Fibroblast of the aortic adventitia (primary cell): Measurements from ENCODE around the gene CNIH4. TPM values are rescaled to one million over a fixed set of nuclear protein-coding genes. Genes with fewer than 3 reads are reported as not detected.

ENCODE experiments used
- DNase-seq: peaks from one replicate; pipeline ENCODE4 v3.0.0-alpha.2; 2010; ENCODE audit warnings: low read depth
- H3K4me3 ChIP-seq: 2 replicates; pipeline ENCODE4 v1.5.1; 2011; ENCODE audit warnings: low read depth, mild to moderate bottlenecking, control low read depth, low read length, moderate library complexity
- total RNA-seq: library from RNA; depleted of rRNA; stranded (reverse); fragments of >200 nt; gene quantifications from 2 replicates; pipeline ENCODE4 v1.2.3, GENCODE V29; 2012; ENCODE audit warnings: low replicate concordance
- TF ChIP-seq, protein P1 (sequence below): IDR thresholded peaks from 2 replicates; pipeline ENCODE4 v1.5.1; 2011; ENCODE audit warnings: mild to moderate bottlenecking, low read length, control low read depth, inconsistent platforms; ENCODE audit not compliant: insufficient read depth

The CNIH4 gene
- total RNA-seq, 1 donor: 86.5 TPM

DNA sequence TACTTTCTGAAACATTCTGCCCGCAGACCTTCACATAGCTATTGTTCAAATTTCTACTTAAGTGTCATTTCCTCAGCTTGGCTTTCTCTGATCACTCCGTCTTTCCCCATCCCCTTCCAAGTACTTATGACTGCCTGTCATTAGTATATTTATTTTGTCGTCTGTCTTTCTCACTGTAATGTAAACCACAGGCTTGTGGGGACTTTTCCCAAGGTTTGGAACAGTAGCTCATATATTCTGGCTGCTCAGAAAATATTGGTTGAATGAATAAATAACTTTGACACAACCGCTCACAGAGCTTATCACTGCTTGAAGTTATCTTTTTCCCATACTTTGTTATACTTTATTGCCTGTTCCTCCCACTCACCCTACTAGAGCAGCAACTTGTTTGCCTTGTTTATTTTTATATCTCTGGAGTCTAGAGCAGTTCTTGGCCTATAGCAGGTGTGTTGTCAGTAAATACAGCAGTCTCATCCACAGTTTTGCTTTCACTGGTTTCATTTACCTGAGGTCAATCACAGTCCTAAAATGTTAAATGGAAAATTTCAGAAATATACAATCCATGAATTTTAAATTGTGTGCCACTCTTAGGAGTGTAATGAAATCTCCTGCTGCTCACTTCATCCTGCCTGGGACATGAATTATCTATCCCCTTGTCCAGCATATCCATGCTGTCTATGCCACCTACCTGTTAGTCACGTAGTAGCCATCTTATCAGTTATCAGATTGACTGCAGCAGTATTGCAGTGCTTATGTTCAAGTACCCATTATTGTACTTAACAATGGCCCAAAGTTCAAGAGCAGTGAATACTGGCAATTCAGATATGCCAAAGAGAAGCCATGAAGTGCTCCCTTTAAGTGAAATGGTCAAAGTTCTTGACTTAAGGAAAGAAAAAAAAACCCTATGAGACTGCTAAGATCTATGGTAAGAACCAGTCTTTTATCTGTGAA is 2.4 kb upstream of the CNIH4 start:
- TF ChIP-seq, protein P1, sequence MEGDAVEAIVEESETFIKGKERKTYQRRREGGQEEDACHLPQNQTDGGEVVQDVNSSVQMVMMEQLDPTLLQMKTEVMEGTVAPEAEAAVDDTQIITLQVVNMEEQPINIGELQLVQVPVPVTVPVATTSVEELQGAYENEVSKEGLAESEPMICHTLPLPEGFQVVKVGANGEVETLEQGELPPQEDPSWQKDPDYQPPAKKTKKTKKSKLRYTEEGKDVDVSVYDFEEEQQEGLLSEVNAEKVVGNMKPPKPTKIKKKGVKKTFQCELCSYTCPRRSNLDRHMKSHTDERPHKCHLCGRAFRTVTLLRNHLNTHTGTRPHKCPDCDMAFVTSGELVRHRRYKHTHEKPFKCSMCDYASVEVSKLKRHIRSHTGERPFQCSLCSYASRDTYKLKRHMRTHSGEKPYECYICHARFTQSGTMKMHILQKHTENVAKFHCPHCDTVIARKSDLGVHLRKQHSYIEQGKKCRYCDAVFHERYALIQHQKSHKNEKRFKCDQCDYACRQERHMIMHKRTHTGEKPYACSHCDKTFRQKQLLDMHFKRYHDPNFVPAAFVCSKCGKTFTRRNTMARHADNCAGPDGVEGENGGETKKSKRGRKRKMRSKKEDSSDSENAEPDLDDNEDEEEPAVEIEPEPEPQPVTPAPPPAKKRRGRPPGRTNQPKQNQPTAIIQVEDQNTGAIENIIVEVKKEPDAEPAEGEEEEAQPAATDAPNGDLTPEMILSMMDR: no peak
- DNase-seq: no peak
- H3K4me3 ChIP-seq: no peak overlapping the region

DNA sequence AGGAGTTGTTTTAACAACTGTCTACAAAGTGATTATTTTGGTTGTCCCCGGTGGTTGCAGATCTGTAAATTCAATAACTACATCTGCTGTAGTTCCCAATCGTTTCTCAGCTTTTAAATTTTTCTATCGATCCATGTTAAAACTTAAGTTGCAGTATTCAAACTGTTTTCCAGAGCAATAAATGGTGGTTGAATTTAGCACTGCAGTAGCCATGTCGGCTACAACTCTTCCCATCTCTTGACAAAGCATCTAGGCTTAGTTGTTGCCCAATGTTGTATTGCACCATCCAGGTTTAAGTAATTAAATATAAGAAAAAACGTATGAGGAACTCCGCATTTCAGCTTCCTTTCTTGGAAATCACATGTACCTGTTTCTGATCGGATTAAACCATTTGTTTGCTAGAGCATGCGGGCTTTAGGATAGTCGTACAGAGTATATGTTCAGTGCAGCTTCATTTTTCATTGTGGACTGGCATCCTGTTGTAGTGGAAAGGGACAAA is 996 bp downstream of the CNIH4 start:
- TF ChIP-seq, protein P1: no peak
- H3K4me3 ChIP-seq: peak overlapping the region; percentile 87
- peak; percentile 76 for DNase-seq

DNA sequence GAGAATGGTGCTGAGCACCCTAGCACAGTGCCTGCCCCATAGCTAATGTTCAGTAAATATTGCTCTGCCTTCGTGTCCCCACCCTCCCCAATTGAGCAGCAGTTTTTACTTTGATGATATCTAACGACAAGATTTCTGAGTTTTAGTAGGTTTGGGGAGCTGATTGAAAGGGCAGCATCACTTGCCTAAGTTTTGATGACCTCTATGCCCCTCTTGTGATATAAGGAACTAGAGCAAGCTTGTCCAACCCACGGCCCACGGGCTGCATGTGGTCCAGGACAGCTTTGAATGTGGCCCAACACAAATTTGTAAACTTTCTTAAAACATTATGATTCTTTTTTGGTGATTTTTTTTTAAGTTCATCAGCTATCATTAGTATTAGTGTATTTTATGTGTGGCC is 1.6 kb downstream of the CNIH4 start:
- no peak for DNase-seq
- peak overlapping the region; percentile 87 for H3K4me3 ChIP-seq
- TF ChIP-seq, protein P1: no peak

DNA sequence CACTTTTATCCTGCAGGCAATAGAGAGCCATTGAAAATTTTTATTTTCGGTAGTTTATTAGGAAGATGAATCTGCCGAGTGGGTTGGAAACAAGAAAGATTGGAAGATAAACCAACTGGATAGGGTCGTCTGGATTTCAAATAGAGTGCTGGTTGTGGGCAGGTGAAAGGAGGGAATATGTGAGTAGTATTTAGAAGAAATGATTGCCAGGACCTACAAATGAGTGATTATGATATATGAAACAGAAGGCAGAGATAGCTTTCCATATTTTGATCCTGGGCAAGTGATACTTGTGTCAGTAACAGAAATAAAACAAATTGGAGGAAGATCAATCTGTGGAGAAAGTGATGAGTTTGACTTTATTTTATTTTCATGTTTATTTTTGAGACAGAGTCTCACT is 2.5 kb downstream of the CNIH4 start:
- DNase-seq: no peak
- TF ChIP-seq, protein P1: no peak
- no peak overlapping the region for H3K4me3 ChIP-seq

DNA sequence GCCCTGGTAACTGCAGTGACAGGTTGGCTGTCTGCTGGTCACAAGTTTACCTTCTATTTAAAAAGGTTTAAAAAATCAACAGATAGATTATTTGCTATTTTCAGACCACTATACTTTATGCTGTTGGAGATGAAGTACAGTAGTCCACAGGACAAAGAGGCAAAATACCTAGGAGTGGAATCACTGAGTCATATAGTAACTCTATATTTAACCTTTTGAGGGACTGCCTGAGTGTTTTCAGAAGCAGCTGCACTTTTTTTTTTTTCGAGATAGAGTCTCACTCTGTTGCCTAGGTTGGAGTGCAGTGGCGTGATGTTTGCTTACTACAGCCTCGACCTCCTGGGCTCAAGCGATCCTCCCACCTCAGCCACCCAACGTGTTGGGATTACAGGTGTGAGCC is 11.7 kb downstream of the CNIH4 start:
- TF ChIP-seq, protein P1: no peak
- H3K4me3 ChIP-seq: no peak overlapping the region
- no peak for DNase-seq

DNA sequence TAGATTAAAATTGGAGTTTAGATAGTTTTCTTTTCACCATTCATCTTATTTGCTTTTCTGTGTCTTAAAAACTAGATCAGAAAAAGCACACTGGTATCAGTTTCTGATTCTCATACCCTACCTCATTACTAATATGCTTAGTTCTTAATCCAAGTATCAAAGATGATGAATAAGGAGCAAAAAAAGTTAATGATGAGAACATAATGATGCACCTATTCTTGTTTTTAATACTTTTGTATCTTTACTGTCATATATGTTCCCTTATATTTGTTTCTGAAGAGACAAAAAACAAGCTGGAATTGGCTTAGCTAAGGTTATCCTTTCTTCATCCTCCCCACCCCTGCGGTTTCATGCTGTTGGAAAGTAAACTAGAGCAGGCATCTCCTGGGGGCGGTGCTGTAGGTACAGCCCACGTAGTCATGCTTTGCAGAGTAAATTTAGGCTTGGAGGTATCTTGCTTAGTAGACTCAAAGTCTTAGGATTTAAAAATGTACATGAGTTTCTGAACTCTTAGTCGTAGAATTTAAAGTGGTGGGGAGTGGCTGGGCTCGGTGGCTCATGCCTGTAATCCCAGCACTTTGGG is 16.4 kb downstream of the CNIH4 start:
- no peak overlapping the region for H3K4me3 ChIP-seq
- TF ChIP-seq, protein P1: no peak
- no peak for DNase-seq
